ENCODE results near the gene KLHDC1.

The KLHDC1 gene

GRCh38 chr14:49796025-49796424, 103.1 kb downstream of the KLHDC1 start:
- no peaks in the 10 kb centered on the region for H3K27me3 ChIP-seq (ENCODE audit: insufficient read depth, low read length)
- H3K4me1 ChIP-seq (ENCODE audit: insufficient read depth, low read length), result no peaks in the 10 kb centered on the region
- H3K27ac ChIP-seq (ENCODE audit: low read length), result no peak overlapping the region
- H3K4me3 ChIP-seq (ENCODE audit: low read length), result no peak overlapping the region
- H3K9me3 ChIP-seq (ENCODE audit: insufficient read depth, low read depth, low read length), result no peaks in the 10 kb centered on the region
- peaks cover 95% of the 10 kb centered on the region for H3K36me3 ChIP-seq (ENCODE audit: insufficient read depth, low read depth, low read length)
- H3K9ac ChIP-seq (ENCODE audit: low read depth, low read length), result no peak overlapping the region
